SK-N-SH treated with all-trans-retinoic acid at 6 μM for 48 hours (cell line): Measurements from ENCODE around the gene GRM3.

Experiments
- ATAC-seq: fragments of 200-7000 bp; cut with Tn5 transposase; 3 replicates; pipeline ENCODE4 v1.9.1; 2020; ENCODE audit warnings: mild to moderate bottlenecking, moderate library complexity
- BACH2 ChIP-seq: fragments of 250-450 bp; sonication (Bioruptor Pico); IDR thresholded peaks from 2 replicates; pipeline ENCODE4 v1.9.0; 2021; ENCODE audit warnings: mild to moderate bottlenecking, borderline replicate concordance
- CSRNP3 ChIP-seq: fragments of 250-450 bp; sonication (Bioruptor Pico); IDR thresholded peaks from 2 replicates; pipeline ENCODE4 v1.5.1; 2021; ENCODE audit warnings: mild to moderate bottlenecking, moderate library complexity
- ESRRG ChIP-seq: fragments of 250-450 bp; sonication (Bioruptor Pico); IDR thresholded peaks from 2 replicates; pipeline ENCODE4 v1.6.1; 2021; ENCODE audit warnings: mild to moderate bottlenecking
- GLIS3 ChIP-seq: fragments of 250-450 bp; sonication (Bioruptor Pico); IDR thresholded peaks from 2 replicates; pipeline ENCODE4 v1.5.0; 2020; ENCODE audit warnings: mild to moderate bottlenecking, moderate library complexity
- ISL1 ChIP-seq: fragments of 250-450 bp; sonication (Bioruptor Pico); IDR thresholded peaks from 2 replicates; pipeline ENCODE4 v2.1.2; 2022; ENCODE audit warnings: mild to moderate bottlenecking, moderate library complexity
- OSR1 ChIP-seq: fragments of 250-450 bp; sonication (Bioruptor Pico); IDR thresholded peaks from 2 replicates; pipeline ENCODE4 v1.8.0; 2022; ENCODE audit warnings: moderate library complexity, mild to moderate bottlenecking, inconsistent platforms
- POU6F1 ChIP-seq: fragments of 250-450 bp; sonication (Bioruptor Pico); IDR thresholded peaks from 2 replicates; pipeline ENCODE4 v1.8.0; 2021; ENCODE audit warnings: low read depth, mild to moderate bottlenecking, moderate library complexity, borderline replicate concordance
- PPARA ChIP-seq: fragments of 250-450 bp; sonication (Bioruptor Pico); IDR thresholded peaks from 2 replicates; pipeline ENCODE4 v1.5.0; 2020; ENCODE audit warnings: mild to moderate bottlenecking, borderline replicate concordance
- RARB ChIP-seq: fragments of 250-450 bp; sonication (Bioruptor Pico); IDR thresholded peaks from 2 replicates; pipeline ENCODE4 v1.8.0; 2021; ENCODE audit warnings: mild to moderate bottlenecking, moderate library complexity
- SNAI2 ChIP-seq: fragments of 250-450 bp; sonication (Bioruptor Pico); IDR thresholded peaks from 2 replicates; pipeline ENCODE4 v1.5.0; 2020; ENCODE audit warnings: mild to moderate bottlenecking, moderate library complexity
- TCF4 ChIP-seq: fragments of 250-450 bp; sonication (Bioruptor Pico); IDR thresholded peaks from 2 replicates; pipeline ENCODE4 v1.8.0; 2021; ENCODE audit warnings: mild to moderate bottlenecking, moderate library complexity, borderline replicate concordance
- TOX ChIP-seq: fragments of 250-450 bp; sonication (Bioruptor Pico); IDR thresholded peaks from 2 replicates; pipeline ENCODE4 v1.8.0; 2021; ENCODE audit warnings: mild to moderate bottlenecking, moderate library complexity, borderline replicate concordance
- TSHZ2 ChIP-seq: fragments of 250-450 bp; sonication (Bioruptor Pico); IDR thresholded peaks from 2 replicates; pipeline ENCODE4 v1.5.0; 2020; ENCODE audit warnings: mild to moderate bottlenecking, moderate library complexity
- ZC3H10 ChIP-seq: fragments of 250-450 bp; sonication (Bioruptor Pico); IDR thresholded peaks from 2 replicates; pipeline ENCODE4 v1.5.1; 2021; ENCODE audit warnings: mild to moderate bottlenecking, moderate library complexity
- ZFP3 ChIP-seq: fragments of 250-450 bp; sonication (Bioruptor Pico); IDR thresholded peaks from 2 replicates; pipeline ENCODE4 v1.5.0; 2020; ENCODE audit warnings: mild to moderate bottlenecking, moderate library complexity
- ZFP30 ChIP-seq: fragments of 450-650 bp; formaldehyde crosslinking; IDR thresholded peaks from 2 replicates; pipeline ENCODE4 v1.5.0; 2022; ENCODE audit warnings: mild to moderate bottlenecking, moderate library complexity
- ZNF565 ChIP-seq: fragments of 450-650 bp; formaldehyde crosslinking; conservative IDR thresholded peaks from 2 replicates; pipeline ENCODE4 v1.5.0; 2020; ENCODE audit warnings: low read depth, mild to moderate bottlenecking, moderate library complexity
- ZNF70 ChIP-seq: fragments of 450-650 bp; formaldehyde crosslinking; IDR thresholded peaks from 2 replicates; pipeline ENCODE4 v1.5.0; 2020; ENCODE audit warnings: mild to moderate bottlenecking, moderate library complexity
- ZNF8 ChIP-seq: fragments of 450-650 bp; formaldehyde crosslinking; IDR thresholded peaks from 2 replicates; pipeline ENCODE4 v1.5.0; 2020; ENCODE audit warnings: mild to moderate bottlenecking, moderate library complexity
- TF ChIP-seq, protein P1 (sequence below): fragments of 250-450 bp; sonication (Bioruptor Pico); IDR thresholded peaks from 2 replicates; pipeline ENCODE4 v1.5.1; 2020; ENCODE audit warnings: low read depth, mild to moderate bottlenecking, moderate library complexity
- TF ChIP-seq, protein P2 (sequence below): fragments of 250-450 bp; sonication (Bioruptor Pico); IDR thresholded peaks from 2 replicates; pipeline ENCODE4 v1.8.0; 2020; ENCODE audit warnings: mild to moderate bottlenecking, moderate library complexity, borderline replicate concordance

GRM3 gene

GRCh38 chr7:86657948-86658347, 14.2 kb downstream of the GRM3 start:
- TF ChIP-seq ZFP3 (CRISPR knock-in tag) = no peak
- TF ChIP-seq GLIS3 = no peak
- no peak for TF ChIP-seq TSHZ2
- TF ChIP-seq ZNF565 (CRISPR knock-in tag) = no peak
- TF ChIP-seq BACH2 (CRISPR knock-in tag) = no peak
- no peak for TF ChIP-seq ZNF8
- TF ChIP-seq, protein P1, sequence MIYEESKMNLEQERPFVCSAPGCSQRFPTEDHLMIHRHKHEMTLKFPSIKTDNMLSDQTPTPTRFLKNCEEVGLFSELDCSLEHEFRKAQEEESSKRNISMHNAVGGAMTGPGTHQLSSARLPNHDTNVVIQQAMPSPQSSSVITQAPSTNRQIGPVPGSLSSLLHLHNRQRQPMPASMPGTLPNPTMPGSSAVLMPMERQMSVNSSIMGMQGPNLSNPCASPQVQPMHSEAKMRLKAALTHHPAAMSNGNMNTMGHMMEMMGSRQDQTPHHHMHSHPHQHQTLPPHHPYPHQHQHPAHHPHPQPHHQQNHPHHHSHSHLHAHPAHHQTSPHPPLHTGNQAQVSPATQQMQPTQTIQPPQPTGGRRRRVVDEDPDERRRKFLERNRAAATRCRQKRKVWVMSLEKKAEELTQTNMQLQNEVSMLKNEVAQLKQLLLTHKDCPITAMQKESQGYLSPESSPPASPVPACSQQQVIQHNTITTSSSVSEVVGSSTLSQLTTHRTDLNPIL (CRISPR knock-in tag) = no peak
- no peak for TF ChIP-seq ZFP30 (CRISPR knock-in tag)
- TF ChIP-seq RARB (CRISPR knock-in tag) = no peak
- no peak for TF ChIP-seq CSRNP3 (CRISPR knock-in tag)
- TF ChIP-seq PPARA = no peak
- no peak for TF ChIP-seq ZC3H10 (CRISPR knock-in tag)
- no peak for TF ChIP-seq SNAI2
- TF ChIP-seq ESRRG = no peak
- no peak for TF ChIP-seq POU6F1
- TF ChIP-seq ZNF70 = no peak
- TF ChIP-seq OSR1 (CRISPR knock-in tag) = no peak
- no peak for TF ChIP-seq TOX (CRISPR knock-in tag)
- TF ChIP-seq ISL1 (CRISPR knock-in tag) = no peak
- TF ChIP-seq TCF4 (CRISPR knock-in tag) = no peak
- ATAC-seq = no peak

DNA sequence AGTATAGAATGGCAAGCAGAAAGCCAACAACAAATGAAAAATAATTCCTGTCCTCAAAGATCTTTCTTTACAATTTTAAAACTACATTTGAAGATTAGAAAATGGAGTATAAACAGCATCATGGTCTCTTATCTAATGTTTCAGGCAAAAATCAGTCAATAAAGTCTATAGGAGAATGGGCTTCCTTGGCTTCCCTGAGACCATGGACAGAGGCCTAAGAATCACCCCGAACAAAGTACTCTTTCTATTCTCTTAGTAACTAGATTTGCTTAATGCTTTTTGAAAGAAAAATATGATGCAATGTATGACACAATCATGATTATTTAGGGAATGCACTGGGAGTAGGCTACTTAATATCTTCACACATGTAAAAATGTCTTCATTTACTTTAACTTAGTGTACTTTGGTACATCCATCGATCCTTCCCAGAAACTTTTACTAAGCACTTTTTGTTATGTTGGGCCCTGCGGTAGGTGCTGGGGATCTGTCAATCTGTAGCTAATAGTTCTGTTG, 17.3 kb downstream of the GRM3 start:
- no peak for ATAC-seq
- TF ChIP-seq SNAI2 (no peak), ZNF70 (no peak), PPARA (no peak), RARB (CRISPR knock-in tag) (no peak), ZFP30 (CRISPR knock-in tag) (no peak), GLIS3 (no peak), BACH2 (CRISPR knock-in tag) (no peak), ZC3H10 (CRISPR knock-in tag) (no peak), CSRNP3 (CRISPR knock-in tag) (no peak), ZNF8 (no peak), ESRRG (no peak)
- TF ChIP-seq, protein P1 (CRISPR knock-in tag) = no peak
- TF ChIP-seq, protein P2, sequence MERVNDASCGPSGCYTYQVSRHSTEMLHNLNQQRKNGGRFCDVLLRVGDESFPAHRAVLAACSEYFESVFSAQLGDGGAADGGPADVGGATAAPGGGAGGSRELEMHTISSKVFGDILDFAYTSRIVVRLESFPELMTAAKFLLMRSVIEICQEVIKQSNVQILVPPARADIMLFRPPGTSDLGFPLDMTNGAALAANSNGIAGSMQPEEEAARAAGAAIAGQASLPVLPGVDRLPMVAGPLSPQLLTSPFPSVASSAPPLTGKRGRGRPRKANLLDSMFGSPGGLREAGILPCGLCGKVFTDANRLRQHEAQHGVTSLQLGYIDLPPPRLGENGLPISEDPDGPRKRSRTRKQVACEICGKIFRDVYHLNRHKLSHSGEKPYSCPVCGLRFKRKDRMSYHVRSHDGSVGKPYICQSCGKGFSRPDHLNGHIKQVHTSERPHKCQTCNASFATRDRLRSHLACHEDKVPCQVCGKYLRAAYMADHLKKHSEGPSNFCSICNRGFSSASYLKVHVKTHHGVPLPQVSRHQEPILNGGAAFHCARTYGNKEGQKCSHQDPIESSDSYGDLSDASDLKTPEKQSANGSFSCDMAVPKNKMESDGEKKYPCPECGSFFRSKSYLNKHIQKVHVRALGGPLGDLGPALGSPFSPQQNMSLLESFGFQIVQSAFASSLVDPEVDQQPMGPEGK = no peak
- TF ChIP-seq, all 23 proteins: peak for 0
